Skeletal muscle satellite cell (primary cell): ENCODE results near the gene NEUROG2. TPM values are rescaled to one million over a fixed set of nuclear protein-coding genes. Genes with fewer than 3 reads are reported as not detected.
"Not testable (repeated sequence)": the region's sequence is repeated elsewhere in the genome, so short reads cannot be mapped to it uniquely, and the experiment has no call there.

Source experiments
- H3K27me3 ChIP-seq: 2 replicates; pipeline ENCODE4 v1.7.0; 2013; ENCODE audit warnings: low read length; ENCODE audit not compliant: control insufficient read depth, insufficient read depth
- H3K36me3 ChIP-seq: 2 replicates; pipeline ENCODE4 v1.7.0; 2013; ENCODE audit warnings: mild to moderate bottlenecking, control low read depth, low read length; ENCODE audit not compliant: insufficient read depth
- H3K4me1 ChIP-seq: 2 replicates; pipeline ENCODE4 v1.7.0; 2013; ENCODE audit warnings: low read length; ENCODE audit not compliant: control insufficient read depth, insufficient read depth
- H3K4me2 ChIP-seq: 2 replicates; pipeline ENCODE4 v1.7.0; 2013; ENCODE audit warnings: mild to moderate bottlenecking, low read length
- H3K4me3 ChIP-seq: 2 replicates; pipeline ENCODE4 v1.7.0; 2013; ENCODE audit warnings: low read length
- H3K9ac ChIP-seq: 2 replicates; pipeline ENCODE4 v1.7.0; 2013; ENCODE audit warnings: mild to moderate bottlenecking, low read depth, low read length, moderate library complexity
- H3K9me3 ChIP-seq: replicated peaks from 2 replicates; pipeline ENCODE4 v1.7.0; 2013; ENCODE audit warnings: mild to moderate bottlenecking, control low read depth, low read length
- total RNA-seq: library from RNA; depleted of rRNA; stranded (reverse); fragments of >200 nt; gene quantifications from 2 replicates; pipeline ENCODE4 v1.2.3, GENCODE V29; 2012; rRNA removed

The NEUROG2 gene
- total RNA-seq, result not detected in 2 replicates

GRCh38 chr4:112516066-112516470 lies at the start of gene NEUROG2:
NEUROG2 (minus strand) TSS chr4:112516180; CDS start chr4:112515475, 705 bp downstream.
- Histone ChIP-seq H3K27me3 (peaks cover 96% of the 10 kb centered on the region), H3K36me3 (no peaks in the 10 kb centered on the region), H3K4me3 (peak within 1 kb of the TSS; percentile 77), H3K9me3 (peaks cover 10% of the 10 kb centered on the region), H3K9ac (no peak within 1 kb of the TSS), H3K4me2 (peak within 1 kb of the TSS; percentile 99), H3K4me1 (peaks cover 26% of the 10 kb centered on the region)

- H3K27me3 ChIP-seq, result no peaks in the 10 kb centered on the region
- H3K4me3 ChIP-seq, result no peak overlapping the region
- H3K9ac ChIP-seq, result no peak overlapping the region
- H3K4me2 ChIP-seq, result no peak overlapping the region
- no peaks in the 10 kb centered on the region for H3K9me3 ChIP-seq
- no peaks in the 10 kb centered on the region for H3K4me1 ChIP-seq
- no peaks in the 10 kb centered on the region for H3K36me3 ChIP-seq
These were observed 48.8 kb upstream of the NEUROG2 start for GRCh38 chr4:112564706-112565270.

GRCh38 chr4:112563431-112564200 lies 47.6 kb upstream of the NEUROG2 start:
- Histone ChIP-seq H3K4me3 (no peak overlapping the region), H3K4me1 (no peaks in the 10 kb centered on the region)

GRCh38 chr4:112562254-112562879 lies 46.4 kb upstream of the NEUROG2 start:
- Histone ChIP-seq H3K4me3 (no peak overlapping the region), H3K9me3 (no peaks in the 10 kb centered on the region), H3K4me2 (no peak overlapping the region), H3K36me3 (no peaks in the 10 kb centered on the region), H3K9ac (no peak overlapping the region), H3K4me1 (no peaks in the 10 kb centered on the region), H3K27me3 (no peaks in the 10 kb centered on the region)

More at GRCh38 chr4:112563431-112564200, 47.6 kb upstream of the NEUROG2 start:
- no peaks in the 10 kb centered on the region for H3K36me3 ChIP-seq
- H3K4me2 ChIP-seq, result no peak overlapping the region
- H3K27me3 ChIP-seq, result no peaks in the 10 kb centered on the region
- no peak overlapping the region for H3K9ac ChIP-seq
- H3K9me3 ChIP-seq, result no peaks in the 10 kb centered on the region

- no peak overlapping the region for H3K9ac ChIP-seq
These were observed 44.1 kb upstream of the NEUROG2 start for GRCh38 chr4:112560084-112560483.

GRCh38 chr4:112559053-112559452 lies 43.1 kb upstream of the NEUROG2 start:
- Histone ChIP-seq H3K36me3 (no peaks in the 10 kb centered on the region), H3K9ac (no peak overlapping the region), H3K27me3 (no peaks in the 10 kb centered on the region), H3K4me3 (no peak overlapping the region), H3K4me2 (no peak overlapping the region), H3K4me1 (no peaks in the 10 kb centered on the region), H3K9me3 (no peaks in the 10 kb centered on the region)

More at GRCh38 chr4:112560084-112560483, 44.1 kb upstream of the NEUROG2 start:
- H3K4me1 ChIP-seq, result no peaks in the 10 kb centered on the region
- H3K4me3 ChIP-seq, result no peak overlapping the region
- H3K4me2 ChIP-seq, result no peak overlapping the region
- no peaks in the 10 kb centered on the region for H3K27me3 ChIP-seq
- H3K36me3 ChIP-seq, result no peaks in the 10 kb centered on the region
- no peaks in the 10 kb centered on the region for H3K9me3 ChIP-seq

GRCh38 chr4:112557676-112558411 lies 41.9 kb upstream of the NEUROG2 start:
- H3K9me3 ChIP-seq, result no peaks in the 10 kb centered on the region
- no peaks in the 10 kb centered on the region for H3K27me3 ChIP-seq
- no peak overlapping the region for H3K9ac ChIP-seq
- peaks cover 6% of the 10 kb centered on the region for H3K4me1 ChIP-seq
- no peak overlapping the region for H3K4me2 ChIP-seq
- no peak overlapping the region for H3K4me3 ChIP-seq
- H3K36me3 ChIP-seq, result no peaks in the 10 kb centered on the region

- H3K4me1 ChIP-seq, result peaks cover 28% of the 10 kb centered on the region
- not testable (repeated sequence) for H3K36me3 ChIP-seq, H3K27me3 ChIP-seq, H3K4me2 ChIP-seq, H3K4me3 ChIP-seq, H3K9me3 ChIP-seq, H3K9ac ChIP-seq
These were observed 38.3 kb upstream of the NEUROG2 start for GRCh38 chr4:112554271-112554670.

GRCh38 chr4:112552668-112553067 lies 36.7 kb upstream of the NEUROG2 start:
- Histone ChIP-seq H3K4me3 (peak overlapping the region; percentile 12), H3K4me1 (peaks cover 28% of the 10 kb centered on the region), H3K9me3 (no peaks in the 10 kb centered on the region), H3K9ac (no peak overlapping the region), H3K4me2 (peak overlapping the region; percentile 5), H3K27me3 (no peaks in the 10 kb centered on the region), H3K36me3 (no peaks in the 10 kb centered on the region)

GRCh38 chr4:112550728-112551127 lies 34.7 kb upstream of the NEUROG2 start:
- Histone ChIP-seq H3K9me3 (no peaks in the 10 kb centered on the region), H3K4me1 (peaks cover 28% of the 10 kb centered on the region), H3K9ac (peak overlapping the region; percentile 50), H3K36me3 (no peaks in the 10 kb centered on the region), H3K4me3 (no peak overlapping the region), H3K4me2 (peak overlapping the region; percentile 68), H3K27me3 (no peaks in the 10 kb centered on the region)

- Histone ChIP-seq H3K9ac (no peak overlapping the region), H3K36me3 (no peaks in the 10 kb centered on the region), H3K27me3 (no peaks in the 10 kb centered on the region), H3K4me1 (peaks cover 10% of the 10 kb centered on the region), H3K9me3 (no peaks in the 10 kb centered on the region), H3K4me3 (no peak overlapping the region), H3K4me2 (no peak overlapping the region)
These were observed 30.5 kb upstream of the NEUROG2 start for GRCh38 chr4:112546476-112546875.
